Neural cell (in vitro differentiated cells): ENCODE measurements around the gene MINK1. TPM values are rescaled to one million over a fixed set of nuclear protein-coding genes. Genes with fewer than 3 reads are reported as not detected.
"Not testable (repeated sequence)": the region's sequence is repeated elsewhere in the genome, so short reads cannot be mapped to it uniquely, and the experiment has no call there.

Experiments used
- H2AFZ ChIP-seq: fragments of 200-600, 300-800 bp; sonication (generic), shearing (Covaris generic); 2 replicates; pipeline ENCODE4 v1.6.0; 2014; ENCODE audit warnings: low read depth, mild to moderate bottlenecking, antibody characterized with exemption, low read length, moderate library complexity
- H3F3A ChIP-seq: fragments of 200-600 bp; shearing (Covaris generic); 2 replicates; pipeline ENCODE4 v1.6.1; 2016; ENCODE audit warnings: mild to moderate bottlenecking, moderate library complexity, mixed read lengths, antibody characterized with exemption, low read length; ENCODE audit not compliant: insufficient read depth, poor library complexity, severe bottlenecking
- H3K27ac ChIP-seq: fragments of 200-600, 300-800 bp; sonication (generic), shearing (Covaris generic); 2 replicates; pipeline ENCODE4 v1.5.1; 2014; ENCODE audit warnings: mild to moderate bottlenecking, low read length, moderate library complexity
- H3K27me3 ChIP-seq: fragments of 300-800, 200-600 bp; sonication (generic), shearing (Covaris generic); 2 replicates; pipeline ENCODE4 v1.6.0; 2014; ENCODE audit warnings: mild to moderate bottlenecking, low read depth, low read length, moderate library complexity; ENCODE audit not compliant: insufficient read depth
- H3K36me3 ChIP-seq: fragments of 300-800, 200-600 bp; sonication (generic), shearing (Covaris generic); 2 replicates; pipeline ENCODE4 v1.5.1; 2014; ENCODE audit warnings: mild to moderate bottlenecking, antibody characterized with exemption, low read length, moderate library complexity; ENCODE audit not compliant: insufficient read depth
- H3K4me2 ChIP-seq: fragments of 300-800, 200-600 bp; sonication (generic), shearing (Covaris generic); 2 replicates; pipeline ENCODE4 v1.6.0; 2014; ENCODE audit warnings: mild to moderate bottlenecking, low read length
- H3K4me3 ChIP-seq: fragments of 300-800, 200-600 bp; sonication (generic), shearing (Covaris generic); 2 replicates; pipeline ENCODE4 v1.5.1; 2014; ENCODE audit warnings: mild to moderate bottlenecking, low read length, moderate library complexity
- H3K79me2 ChIP-seq: fragments of 200-600 bp; shearing (Covaris generic); replicated peaks from 2 replicates; pipeline ENCODE4 v1.6.0; 2014; ENCODE audit warnings: mild to moderate bottlenecking, low read length, moderate library complexity; ENCODE audit not compliant: insufficient read depth
- H3K9ac ChIP-seq: fragments of 300-800, 200-600 bp; sonication (generic), shearing (Covaris generic); 2 replicates; pipeline ENCODE4 v1.6.1; 2016; ENCODE audit warnings: mild to moderate bottlenecking, low read length, mixed read lengths
- H3K9me2 ChIP-seq: fragments of 200-600 bp; shearing (Covaris generic); 2 replicates; pipeline ENCODE4 v1.6.1; 2016; ENCODE audit warnings: mild to moderate bottlenecking, low read length, mixed read lengths; ENCODE audit not compliant: insufficient read depth
- H3K9me3 ChIP-seq: fragments of 200-600, 300-800 bp; sonication (generic), shearing (Covaris generic); 2 replicates; pipeline ENCODE4 v1.6.1; 2016; ENCODE audit warnings: mild to moderate bottlenecking, mixed run types, low read length, moderate library complexity, mixed read lengths
- H4K20me1 ChIP-seq: fragments of 200-600 bp; shearing (Covaris generic); 2 replicates; pipeline ENCODE4 v1.6.1; 2016; ENCODE audit warnings: mild to moderate bottlenecking, mixed run types; ENCODE audit not compliant: insufficient read depth
- EP300 ChIP-seq: fragments of 450-650 bp; conservative IDR thresholded peaks from 2 replicates; pipeline ENCODE4 v1.6.1; 2014; ENCODE audit warnings: antibody characterized with exemption, mild to moderate bottlenecking, moderate library complexity; ENCODE audit not compliant: poor library complexity, severe bottlenecking
- EZH2 ChIP-seq: fragments of 200-600, 300-800 bp; shearing (Covaris generic), sonication (generic); IDR thresholded peaks from 2 replicates; pipeline ENCODE4 v1.6.1; 2014; ENCODE audit warnings: antibody characterized with exemption, low read length, borderline replicate concordance, mild to moderate bottlenecking; ENCODE audit not compliant: insufficient read depth, poor library complexity, severe bottlenecking
- MXI1 ChIP-seq: fragments of 450-650 bp; conservative IDR thresholded peaks from 2 replicates; pipeline ENCODE4 v1.6.1; 2014; ENCODE audit warnings: antibody characterized with exemption, mild to moderate bottlenecking; ENCODE audit not compliant: poor library complexity, severe bottlenecking
- POLR2AphosphoS5 ChIP-seq: IDR thresholded peaks from 2 replicates; pipeline ENCODE4 v1.6.1; 2012
- RAD21 ChIP-seq: fragments of 450-650 bp; conservative IDR thresholded peaks from 2 replicates; pipeline ENCODE4 v1.6.1; 2014; ENCODE audit warnings: antibody characterized with exemption, mild to moderate bottlenecking, moderate library complexity
- SMC3 ChIP-seq: fragments of 450-650 bp; conservative IDR thresholded peaks from 2 replicates; pipeline ENCODE4 v1.6.1; 2014; ENCODE audit warnings: antibody characterized with exemption, mild to moderate bottlenecking, moderate library complexity; ENCODE audit not compliant: poor library complexity
- TAF1 ChIP-seq: IDR thresholded peaks from 2 replicates; pipeline ENCODE4 v1.6.1; 2012; ENCODE audit warnings: low read depth
- polyA plus RNA-seq: library from polyadenylated mRNA; depleted of rRNA; stranded (reverse); fragments of >200 nt; gene quantifications from 2 replicates; pipeline ENCODE4 v1.2.3, GENCODE V29; 2014
- TF ChIP-seq, protein P1 (sequence below): fragments of 450-650 bp; IDR thresholded peaks from 2 replicates; pipeline ENCODE4 v1.5.1; 2014; ENCODE audit warnings: antibody characterized with exemption, mild to moderate bottlenecking, moderate library complexity; ENCODE audit not compliant: poor library complexity, severe bottlenecking
- TF ChIP-seq, protein P2 (sequence below): IDR thresholded peaks from 2 replicates; pipeline ENCODE4 v1.6.1; 2012; ENCODE audit warnings: borderline replicate concordance

MINK1 gene
- polyA plus RNA-seq, 1 donor from 2014 or later, result 38.1 TPM

DNA sequence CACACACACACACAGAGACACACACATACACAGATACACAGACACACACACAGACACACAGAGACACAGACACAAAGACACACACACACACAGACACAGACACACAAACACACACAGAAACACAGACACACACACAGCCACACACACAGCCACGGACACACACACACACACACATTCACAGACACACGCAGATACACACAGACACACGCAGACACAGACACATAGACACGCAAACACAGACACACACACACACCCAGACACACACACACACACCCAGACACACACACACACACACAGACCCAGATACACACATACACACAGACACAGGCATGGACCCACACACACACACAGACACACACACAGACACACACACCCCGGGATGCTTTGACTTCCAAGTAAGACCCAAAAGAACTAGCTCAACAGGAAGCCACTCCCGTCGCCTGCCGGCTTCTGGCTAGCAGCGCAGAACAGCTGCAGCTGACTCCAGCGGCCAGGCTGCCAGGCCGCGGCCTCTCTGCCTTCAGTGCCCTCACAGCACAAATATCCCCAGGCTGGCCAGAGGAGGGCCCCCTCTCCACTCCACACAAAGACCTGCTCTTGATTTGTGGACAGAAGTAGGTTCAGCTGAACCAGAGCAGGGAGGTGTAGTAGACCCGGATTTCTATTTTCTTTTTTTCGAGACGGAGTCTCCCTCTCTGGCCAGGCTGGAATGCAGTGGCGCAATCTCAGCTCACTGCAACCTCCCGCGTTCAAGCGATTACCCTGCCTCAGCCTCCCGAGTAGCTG is 75.8 kb downstream of the MINK1 start:
- no peak overlapping the region for H3K4me3 ChIP-seq
- no peak overlapping the region for H3K27ac ChIP-seq
- H3K27me3 ChIP-seq, result no peaks in the 10 kb centered on the region
- no peaks in the 10 kb centered on the region for H3K79me2 ChIP-seq
- H3K9me3 ChIP-seq, result no peaks in the 10 kb centered on the region
- no peak overlapping the region for H2AFZ ChIP-seq
- no peak overlapping the region for H3K4me2 ChIP-seq
- no peak overlapping the region for H3K9ac ChIP-seq
- no peaks in the 10 kb centered on the region for H3K36me3 ChIP-seq
- H3F3A ChIP-seq, result no peaks in the 10 kb centered on the region
- TF ChIP-seq TAF1 (no peak), POLR2AphosphoS5 (no peak), RAD21 (peak; percentile 66), EZH2 (no peak), EP300 (no peak), SMC3 (peak; percentile 69), MXI1 (no peak)
- TF ChIP-seq, protein P1, sequence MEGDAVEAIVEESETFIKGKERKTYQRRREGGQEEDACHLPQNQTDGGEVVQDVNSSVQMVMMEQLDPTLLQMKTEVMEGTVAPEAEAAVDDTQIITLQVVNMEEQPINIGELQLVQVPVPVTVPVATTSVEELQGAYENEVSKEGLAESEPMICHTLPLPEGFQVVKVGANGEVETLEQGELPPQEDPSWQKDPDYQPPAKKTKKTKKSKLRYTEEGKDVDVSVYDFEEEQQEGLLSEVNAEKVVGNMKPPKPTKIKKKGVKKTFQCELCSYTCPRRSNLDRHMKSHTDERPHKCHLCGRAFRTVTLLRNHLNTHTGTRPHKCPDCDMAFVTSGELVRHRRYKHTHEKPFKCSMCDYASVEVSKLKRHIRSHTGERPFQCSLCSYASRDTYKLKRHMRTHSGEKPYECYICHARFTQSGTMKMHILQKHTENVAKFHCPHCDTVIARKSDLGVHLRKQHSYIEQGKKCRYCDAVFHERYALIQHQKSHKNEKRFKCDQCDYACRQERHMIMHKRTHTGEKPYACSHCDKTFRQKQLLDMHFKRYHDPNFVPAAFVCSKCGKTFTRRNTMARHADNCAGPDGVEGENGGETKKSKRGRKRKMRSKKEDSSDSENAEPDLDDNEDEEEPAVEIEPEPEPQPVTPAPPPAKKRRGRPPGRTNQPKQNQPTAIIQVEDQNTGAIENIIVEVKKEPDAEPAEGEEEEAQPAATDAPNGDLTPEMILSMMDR, result peak; percentile 74
- H4K20me1 ChIP-seq, result no peaks in the 10 kb centered on the region
- H3K9me2 ChIP-seq, result no peaks in the 10 kb centered on the region

DNA sequence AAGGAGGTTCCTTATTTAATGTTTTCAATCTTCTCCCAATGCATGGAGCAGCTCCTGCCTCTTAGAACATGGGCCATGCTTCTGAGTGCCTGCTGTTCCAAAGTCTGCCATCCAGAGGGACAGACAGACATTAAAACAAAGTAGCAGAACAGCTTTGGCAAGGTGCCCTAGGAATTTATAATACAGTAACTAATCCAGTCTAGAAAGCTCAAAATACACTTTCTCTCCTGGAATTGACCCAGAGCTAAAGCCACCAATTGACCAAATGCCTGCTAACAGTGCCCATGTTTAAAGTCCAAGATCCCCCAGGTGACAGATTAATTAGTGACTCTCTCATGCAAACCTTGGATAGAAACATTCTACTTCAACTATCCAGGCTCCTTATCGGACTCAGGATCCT is 80.9 kb downstream of the MINK1 start:
- Histone ChIP-seq H3K36me3 (no peaks in the 10 kb centered on the region), H3K4me2 (no peak overlapping the region), H4K20me1 (no peaks in the 10 kb centered on the region), H2AFZ (no peak overlapping the region), H3K9me3 (no peaks in the 10 kb centered on the region), H3K27me3 (no peaks in the 10 kb centered on the region), H3K9me2 (no peaks in the 10 kb centered on the region), H3K27ac (no peak overlapping the region), H3K79me2 (no peaks in the 10 kb centered on the region), H3K4me3 (no peak overlapping the region), H3K9ac (no peak overlapping the region), H3F3A (no peaks in the 10 kb centered on the region)
- TF ChIP-seq, protein P2, sequence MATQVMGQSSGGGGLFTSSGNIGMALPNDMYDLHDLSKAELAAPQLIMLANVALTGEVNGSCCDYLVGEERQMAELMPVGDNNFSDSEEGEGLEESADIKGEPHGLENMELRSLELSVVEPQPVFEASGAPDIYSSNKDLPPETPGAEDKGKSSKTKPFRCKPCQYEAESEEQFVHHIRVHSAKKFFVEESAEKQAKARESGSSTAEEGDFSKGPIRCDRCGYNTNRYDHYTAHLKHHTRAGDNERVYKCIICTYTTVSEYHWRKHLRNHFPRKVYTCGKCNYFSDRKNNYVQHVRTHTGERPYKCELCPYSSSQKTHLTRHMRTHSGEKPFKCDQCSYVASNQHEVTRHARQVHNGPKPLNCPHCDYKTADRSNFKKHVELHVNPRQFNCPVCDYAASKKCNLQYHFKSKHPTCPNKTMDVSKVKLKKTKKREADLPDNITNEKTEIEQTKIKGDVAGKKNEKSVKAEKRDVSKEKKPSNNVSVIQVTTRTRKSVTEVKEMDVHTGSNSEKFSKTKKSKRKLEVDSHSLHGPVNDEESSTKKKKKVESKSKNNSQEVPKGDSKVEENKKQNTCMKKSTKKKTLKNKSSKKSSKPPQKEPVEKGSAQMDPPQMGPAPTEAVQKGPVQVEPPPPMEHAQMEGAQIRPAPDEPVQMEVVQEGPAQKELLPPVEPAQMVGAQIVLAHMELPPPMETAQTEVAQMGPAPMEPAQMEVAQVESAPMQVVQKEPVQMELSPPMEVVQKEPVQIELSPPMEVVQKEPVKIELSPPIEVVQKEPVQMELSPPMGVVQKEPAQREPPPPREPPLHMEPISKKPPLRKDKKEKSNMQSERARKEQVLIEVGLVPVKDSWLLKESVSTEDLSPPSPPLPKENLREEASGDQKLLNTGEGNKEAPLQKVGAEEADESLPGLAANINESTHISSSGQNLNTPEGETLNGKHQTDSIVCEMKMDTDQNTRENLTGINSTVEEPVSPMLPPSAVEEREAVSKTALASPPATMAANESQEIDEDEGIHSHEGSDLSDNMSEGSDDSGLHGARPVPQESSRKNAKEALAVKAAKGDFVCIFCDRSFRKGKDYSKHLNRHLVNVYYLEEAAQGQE, result no peak
- TF ChIP-seq, protein P1, result no peak
- no peak for TF ChIP-seq RAD21
- no peak for TF ChIP-seq POLR2AphosphoS5
- TF ChIP-seq MXI1, result no peak
- TF ChIP-seq TAF1, result no peak
- TF ChIP-seq EP300, result no peak
- no peak for TF ChIP-seq SMC3
- no peak for TF ChIP-seq EZH2

DNA sequence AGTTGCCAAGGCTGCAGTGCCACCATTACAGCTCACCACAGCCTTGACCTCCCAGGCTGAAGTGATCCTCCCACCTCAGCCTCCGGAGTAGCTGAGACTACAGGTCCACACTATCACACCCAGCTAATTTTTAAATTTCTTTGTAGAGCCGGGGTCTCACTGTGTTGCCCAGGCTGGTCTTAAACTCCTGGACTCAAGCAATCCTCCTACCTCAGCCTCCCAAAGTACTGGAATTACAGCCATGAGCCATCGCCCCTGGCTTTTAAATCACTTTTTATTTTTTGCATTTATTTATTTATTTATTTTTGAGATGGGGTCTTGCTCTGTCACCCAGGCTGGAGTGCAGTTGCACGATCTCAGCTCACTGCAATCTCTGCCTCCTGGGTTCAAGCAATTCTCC is 81.4 kb downstream of the MINK1 start:
- not testable (repeated sequence) for H3K9ac ChIP-seq

More for the DNA sequence above, 81.4 kb downstream of the MINK1 start:
- H3K4me2 ChIP-seq, H3K9me3 ChIP-seq, H3K4me3 ChIP-seq, H3K9me2 ChIP-seq, H3K27me3 ChIP-seq, H3F3A ChIP-seq, H3K36me3 ChIP-seq, H3K79me2 ChIP-seq, H2AFZ ChIP-seq, H4K20me1 ChIP-seq, H3K27ac ChIP-seq: not testable (repeated sequence)
